ENCODE data around the gene SCYGR5.
"Not testable (repeated sequence)": the region's sequence is repeated elsewhere in the genome, so short reads cannot be mapped to it uniquely, and the experiment has no call there.

DNA sequence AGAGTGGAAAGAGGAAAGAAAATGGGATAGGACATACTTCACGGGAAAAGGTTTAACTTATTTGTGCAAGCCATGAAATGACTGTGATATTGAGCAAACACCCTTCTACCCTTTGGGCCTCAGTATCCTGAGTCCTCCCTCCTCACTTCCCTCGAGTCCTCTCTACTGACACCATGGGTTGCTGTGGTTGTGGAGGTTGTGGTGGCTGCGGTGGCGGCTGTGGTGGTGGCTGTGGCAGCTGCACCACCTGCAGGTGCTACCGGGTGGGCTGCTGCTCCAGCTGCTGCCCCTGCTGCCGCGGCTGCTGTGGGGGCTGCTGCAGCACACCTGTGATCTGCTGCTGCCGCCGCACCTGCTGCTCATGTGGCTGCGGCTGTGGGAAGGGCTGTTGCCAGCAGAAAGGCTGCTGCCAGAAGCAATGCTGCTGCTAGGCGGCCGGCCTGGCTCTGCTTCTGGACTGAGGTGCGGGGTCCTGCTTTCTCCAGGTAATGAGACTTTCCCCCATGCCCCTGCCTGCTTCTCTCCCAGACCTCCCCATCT lies at the start of gene SCYGR5:
- TF ChIP-seq, protein P1, sequence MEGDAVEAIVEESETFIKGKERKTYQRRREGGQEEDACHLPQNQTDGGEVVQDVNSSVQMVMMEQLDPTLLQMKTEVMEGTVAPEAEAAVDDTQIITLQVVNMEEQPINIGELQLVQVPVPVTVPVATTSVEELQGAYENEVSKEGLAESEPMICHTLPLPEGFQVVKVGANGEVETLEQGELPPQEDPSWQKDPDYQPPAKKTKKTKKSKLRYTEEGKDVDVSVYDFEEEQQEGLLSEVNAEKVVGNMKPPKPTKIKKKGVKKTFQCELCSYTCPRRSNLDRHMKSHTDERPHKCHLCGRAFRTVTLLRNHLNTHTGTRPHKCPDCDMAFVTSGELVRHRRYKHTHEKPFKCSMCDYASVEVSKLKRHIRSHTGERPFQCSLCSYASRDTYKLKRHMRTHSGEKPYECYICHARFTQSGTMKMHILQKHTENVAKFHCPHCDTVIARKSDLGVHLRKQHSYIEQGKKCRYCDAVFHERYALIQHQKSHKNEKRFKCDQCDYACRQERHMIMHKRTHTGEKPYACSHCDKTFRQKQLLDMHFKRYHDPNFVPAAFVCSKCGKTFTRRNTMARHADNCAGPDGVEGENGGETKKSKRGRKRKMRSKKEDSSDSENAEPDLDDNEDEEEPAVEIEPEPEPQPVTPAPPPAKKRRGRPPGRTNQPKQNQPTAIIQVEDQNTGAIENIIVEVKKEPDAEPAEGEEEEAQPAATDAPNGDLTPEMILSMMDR (conservative IDR thresholded peaks at IDR 0.05; ENCODE audit: low read depth, low read length) = not testable (repeated sequence)
- TF ChIP-seq EZH2 (IDR thresholded peaks at IDR 0.05; ENCODE audit: borderline replicate concordance, low read depth, low read length, poor library complexity, severe bottlenecking) = not testable (repeated sequence)

Measured in A673 (cell line).